ENCODE measurements around the gene FAM209B.

The FAM209B gene

DNA sequence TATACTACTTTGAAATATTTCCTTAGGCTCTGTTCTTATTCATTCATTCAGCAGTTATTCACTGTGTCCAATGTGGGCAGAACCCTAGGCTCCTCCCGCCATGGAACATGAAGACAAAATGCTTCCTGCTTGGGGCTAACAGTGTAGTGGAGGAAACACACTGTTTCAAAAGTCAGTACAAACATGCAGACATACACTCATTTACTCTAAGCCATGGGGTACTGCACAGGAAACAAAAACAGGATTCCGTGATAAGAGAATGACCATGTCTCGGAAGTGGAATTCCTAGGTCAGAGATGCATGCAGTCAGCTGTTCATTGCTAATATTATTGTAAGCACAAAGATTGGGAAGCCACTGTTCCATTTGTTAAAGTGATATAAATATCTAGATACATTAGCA is 26.9 kb upstream of the FAM209B start:
- H3K27ac ChIP-seq (ENCODE audit: low read depth, low read length): no peak overlapping the region
- H3K27me3 ChIP-seq (ENCODE audit: control insufficient read depth, low read length): no peaks in the 10 kb centered on the region
- TF ChIP-seq EZH2phosphoT487 (IDR thresholded peaks at IDR 0.05; ENCODE audit: borderline replicate concordance, low read length) (no peak), CTCF (IDR thresholded peaks at IDR 0.05; ENCODE audit: low read depth, low read length, poor library complexity, severe bottlenecking) (no peak)
- H4K20me1 ChIP-seq (ENCODE audit: control insufficient read depth, insufficient read depth, low read depth, low read length): no peaks in the 10 kb centered on the region
- no peak overlapping the region for H3K4me2 ChIP-seq (ENCODE audit: low read length)
- H3K9me2 ChIP-seq (replicated peaks; ENCODE audit: control insufficient read depth, low read length): no peaks in the 10 kb centered on the region
- H3K79me2 ChIP-seq (ENCODE audit: control insufficient read depth, low read length): no peaks in the 10 kb centered on the region
- H3K9me3 ChIP-seq (ENCODE audit: control insufficient read depth, insufficient read depth, low read length): no peaks in the 10 kb centered on the region
- H3K4me1 ChIP-seq (ENCODE audit: control insufficient read depth, low read length): no peaks in the 10 kb centered on the region
- no peak overlapping the region for H3K4me3 ChIP-seq (ENCODE audit: low read length)
- H3F3A ChIP-seq (ENCODE audit: control insufficient read depth, insufficient read depth): no peaks in the 10 kb centered on the region
- H3K36me3 ChIP-seq (ENCODE audit: control insufficient read depth, low read length): no peaks in the 10 kb centered on the region; the same call in 1 of the 2 replicates

- H3K9me2 ChIP-seq (replicated peaks; ENCODE audit: control insufficient read depth, low read length): no peaks in the 10 kb centered on the region
- H3K9me3 ChIP-seq (ENCODE audit: control insufficient read depth, insufficient read depth, low read length): no peaks in the 10 kb centered on the region
- TF ChIP-seq CTCF (IDR thresholded peaks at IDR 0.05; ENCODE audit: low read depth, low read length, poor library complexity, severe bottlenecking): no peak
- no peak for TF ChIP-seq EZH2phosphoT487 (IDR thresholded peaks at IDR 0.05; ENCODE audit: borderline replicate concordance, low read length)
Observed at GRCh38 chr20:56511926-56512325, 21.1 kb upstream of the FAM209B start.

GRCh38 chr20:56513161-56514150 is 19.6 kb upstream of the FAM209B start:
- Histone ChIP-seq H3K4me3 (ENCODE audit: low read length) (no peak overlapping the region), H3K27me3 (ENCODE audit: control insufficient read depth, low read length) (no peaks in the 10 kb centered on the region), H4K20me1 (ENCODE audit: control insufficient read depth, insufficient read depth, low read depth, low read length) (no peaks in the 10 kb centered on the region), H3K27ac (ENCODE audit: low read depth, low read length) (no peak overlapping the region), H3K9me3 (ENCODE audit: control insufficient read depth, insufficient read depth, low read length) (no peaks in the 10 kb centered on the region), H3K4me2 (ENCODE audit: low read length) (no peak overlapping the region), H3K79me2 (ENCODE audit: control insufficient read depth, low read length) (no peaks in the 10 kb centered on the region), H3K4me1 (ENCODE audit: control insufficient read depth, low read length) (no peaks in the 10 kb centered on the region), H3F3A (ENCODE audit: control insufficient read depth, insufficient read depth) (no peaks in the 10 kb centered on the region), H3K9me2 (replicated peaks; ENCODE audit: control insufficient read depth, low read length) (no peaks in the 10 kb centered on the region), H3K36me3 (ENCODE audit: control insufficient read depth, low read length) (peaks cover 26% of the 10 kb centered on the region)
- no peak for TF ChIP-seq EZH2phosphoT487 (IDR thresholded peaks at IDR 0.05; ENCODE audit: borderline replicate concordance, low read length)
- no peak for TF ChIP-seq CTCF (IDR thresholded peaks at IDR 0.05; ENCODE audit: low read depth, low read length, poor library complexity, severe bottlenecking)

More at GRCh38 chr20:56511926-56512325, 21.1 kb upstream of the FAM209B start:
- Histone ChIP-seq H4K20me1 (ENCODE audit: control insufficient read depth, insufficient read depth, low read depth, low read length) (no peaks in the 10 kb centered on the region), H3K79me2 (ENCODE audit: control insufficient read depth, low read length) (no peaks in the 10 kb centered on the region), H3K4me2 (ENCODE audit: low read length) (no peak overlapping the region), H3K4me1 (ENCODE audit: control insufficient read depth, low read length) (no peaks in the 10 kb centered on the region), H3K27ac (ENCODE audit: low read depth, low read length) (no peak overlapping the region), H3K36me3 (ENCODE audit: control insufficient read depth, low read length) (peaks cover 15% of the 10 kb centered on the region), H3K4me3 (ENCODE audit: low read length) (no peak overlapping the region), H3F3A (ENCODE audit: control insufficient read depth, insufficient read depth) (no peaks in the 10 kb centered on the region), H3K27me3 (ENCODE audit: control insufficient read depth, low read length) (no peaks in the 10 kb centered on the region)

All from DOHH2 (cell line).